NT2/D1 (cell line): ENCODE results near the gene CHD5.

Experiments used
- SUZ12 ChIP-seq: IDR thresholded peaks from 2 replicates; pipeline ENCODE4 v1.6.1; 2011; ENCODE audit not compliant: insufficient read length, insufficient read depth; ENCODE audit errors: extremely low read depth
- YY1 ChIP-seq: IDR thresholded peaks from 2 replicates; pipeline ENCODE4 v1.6.1; 2011; ENCODE audit not compliant: insufficient read length, insufficient read depth
- ZNF274 ChIP-seq: IDR thresholded peaks from 2 replicates; pipeline ENCODE4 v1.6.1; 2011; ENCODE audit warnings: mild to moderate bottlenecking, low read depth, low read length

DNA sequence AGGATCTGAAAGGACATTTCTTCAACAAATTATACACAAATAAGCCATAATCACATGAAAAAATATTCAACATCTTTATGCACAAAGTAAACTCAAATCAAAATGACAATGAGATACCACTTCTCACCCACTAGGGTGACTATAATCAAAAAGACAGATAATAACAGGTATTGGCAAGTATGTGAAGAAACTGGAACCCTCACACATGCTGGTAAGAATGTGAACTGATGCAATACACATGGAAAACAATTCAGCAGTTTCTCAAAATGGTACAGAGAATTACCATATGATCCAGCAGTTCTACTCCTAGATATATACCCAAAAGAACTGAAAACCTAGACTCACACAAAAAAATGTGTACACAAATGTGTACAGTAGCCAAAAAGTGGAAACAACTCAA lies 62.5 kb downstream of the CHD5 start:
- TF ChIP-seq YY1 (no peak), ZNF274 (no peak), SUZ12 (no peak)
